ENCODE data around the gene TUFT1. TPM values are rescaled to one million over a fixed set of nuclear protein-coding genes. Genes with fewer than 3 reads are reported as not detected.
"Not testable (repeated sequence)": the region's sequence is repeated elsewhere in the genome, so short reads cannot be mapped to it uniquely, and the experiment has no call there.

The TUFT1 gene
- total RNA-seq, 1 donor: 5.4 TPM

DNA sequence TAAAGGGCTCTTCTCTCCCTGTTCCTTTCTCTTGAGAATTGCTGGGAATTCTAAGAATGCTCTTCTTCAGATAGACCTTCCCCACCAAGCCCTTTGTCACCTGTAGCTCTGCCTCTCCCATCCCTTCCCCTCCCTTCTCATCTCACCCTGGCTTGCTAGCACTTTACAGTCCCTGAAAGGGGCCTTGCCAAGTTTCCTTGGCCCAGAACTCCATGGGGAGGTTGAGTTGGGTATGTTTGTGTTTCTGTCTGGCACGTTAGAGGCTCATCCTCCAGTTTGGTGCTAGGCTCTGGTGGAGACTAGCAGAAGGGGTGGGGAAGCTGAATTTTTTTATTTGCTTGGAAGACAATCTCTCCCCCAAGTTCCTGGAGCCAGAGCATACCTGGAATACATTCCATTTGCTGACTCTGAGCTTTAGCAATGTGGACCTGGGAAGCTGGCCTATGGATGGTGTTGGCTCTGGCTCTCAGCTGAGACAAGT lies 24.0 kb upstream of the TUFT1 start:
- TF ChIP-seq, protein P1, sequence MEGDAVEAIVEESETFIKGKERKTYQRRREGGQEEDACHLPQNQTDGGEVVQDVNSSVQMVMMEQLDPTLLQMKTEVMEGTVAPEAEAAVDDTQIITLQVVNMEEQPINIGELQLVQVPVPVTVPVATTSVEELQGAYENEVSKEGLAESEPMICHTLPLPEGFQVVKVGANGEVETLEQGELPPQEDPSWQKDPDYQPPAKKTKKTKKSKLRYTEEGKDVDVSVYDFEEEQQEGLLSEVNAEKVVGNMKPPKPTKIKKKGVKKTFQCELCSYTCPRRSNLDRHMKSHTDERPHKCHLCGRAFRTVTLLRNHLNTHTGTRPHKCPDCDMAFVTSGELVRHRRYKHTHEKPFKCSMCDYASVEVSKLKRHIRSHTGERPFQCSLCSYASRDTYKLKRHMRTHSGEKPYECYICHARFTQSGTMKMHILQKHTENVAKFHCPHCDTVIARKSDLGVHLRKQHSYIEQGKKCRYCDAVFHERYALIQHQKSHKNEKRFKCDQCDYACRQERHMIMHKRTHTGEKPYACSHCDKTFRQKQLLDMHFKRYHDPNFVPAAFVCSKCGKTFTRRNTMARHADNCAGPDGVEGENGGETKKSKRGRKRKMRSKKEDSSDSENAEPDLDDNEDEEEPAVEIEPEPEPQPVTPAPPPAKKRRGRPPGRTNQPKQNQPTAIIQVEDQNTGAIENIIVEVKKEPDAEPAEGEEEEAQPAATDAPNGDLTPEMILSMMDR (IDR thresholded peaks at IDR 0.05; ENCODE audit: insufficient read depth, low read length): no peak
- no peak for DNase-seq (ENCODE audit: low read depth)
- H3K4me3 ChIP-seq (ENCODE audit: low read depth, low read length): no peak overlapping the region

DNA sequence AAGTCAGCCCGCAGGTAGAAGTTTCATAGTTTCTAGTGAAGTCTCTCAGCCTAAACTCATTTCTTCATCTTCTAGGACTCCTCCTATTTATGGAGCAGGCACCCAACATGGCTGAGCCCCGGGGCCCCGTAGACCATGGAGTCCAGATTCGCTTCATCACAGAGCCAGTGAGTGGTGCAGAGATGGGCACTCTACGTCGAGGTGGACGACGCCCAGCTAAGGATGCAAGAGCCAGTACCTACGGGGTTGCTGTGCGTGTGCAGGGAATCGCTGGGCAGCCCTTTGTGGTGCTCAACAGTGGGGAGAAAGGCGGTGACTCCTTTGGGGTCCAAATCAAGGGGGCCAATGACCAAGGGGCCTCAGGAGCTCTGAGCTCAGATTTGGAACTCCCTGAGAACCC lies 21.7 kb upstream of the TUFT1 start:
- TF ChIP-seq, protein P1 (IDR thresholded peaks at IDR 0.05; ENCODE audit: insufficient read depth, low read length): no peak
- no peak for DNase-seq (ENCODE audit: low read depth)

DNA sequence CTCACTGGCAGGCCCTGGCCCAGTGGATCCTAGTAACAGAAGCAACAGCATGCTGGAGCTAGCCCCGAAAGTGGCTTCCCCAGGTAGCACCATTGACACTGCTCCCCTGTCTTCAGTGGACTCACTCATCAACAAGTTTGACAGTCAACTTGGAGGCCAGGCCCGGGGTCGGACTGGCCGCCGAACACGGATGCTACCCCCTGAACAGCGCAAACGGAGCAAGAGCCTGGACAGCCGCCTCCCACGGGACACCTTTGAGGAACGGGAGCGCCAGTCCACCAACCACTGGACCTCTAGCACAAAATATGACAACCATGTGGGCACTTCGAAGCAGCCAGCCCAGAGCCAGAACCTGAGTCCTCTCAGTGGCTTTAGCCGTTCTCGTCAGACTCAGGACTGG lies 21.2 kb upstream of the TUFT1 start:
- no peak overlapping the region for H3K4me3 ChIP-seq (ENCODE audit: low read depth, low read length)
- DNase-seq (ENCODE audit: low read depth): no peak
- TF ChIP-seq, protein P1 (IDR thresholded peaks at IDR 0.05; ENCODE audit: insufficient read depth, low read length): no peak

More for the DNA sequence above, 21.7 kb upstream of the TUFT1 start:
- H3K4me3 ChIP-seq (ENCODE audit: low read depth, low read length): no peak overlapping the region

DNA sequence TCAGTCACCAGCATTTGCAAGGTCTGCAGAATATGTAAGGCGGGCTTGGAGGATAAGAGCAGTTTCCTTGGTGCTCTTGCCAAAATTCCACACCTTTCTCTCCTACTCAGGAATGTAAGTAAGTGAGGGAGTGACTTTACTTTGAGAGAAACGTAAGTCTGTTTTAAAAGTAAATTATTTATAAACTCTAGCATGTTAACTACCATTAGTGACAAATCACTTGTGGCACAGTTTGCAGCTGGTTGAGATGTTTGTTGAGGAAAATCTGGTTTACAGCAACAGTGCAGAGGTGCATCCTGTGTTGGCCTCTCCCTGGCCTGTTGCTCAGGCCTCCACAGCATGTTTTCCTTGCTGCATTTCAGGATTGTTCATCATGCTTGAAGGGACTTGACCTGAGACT lies 20.4 kb upstream of the TUFT1 start:
- no peak for DNase-seq (ENCODE audit: low read depth)
- TF ChIP-seq, protein P1 (IDR thresholded peaks at IDR 0.05; ENCODE audit: insufficient read depth, low read length): no peak
- no peak overlapping the region for H3K4me3 ChIP-seq (ENCODE audit: low read depth, low read length)

DNA sequence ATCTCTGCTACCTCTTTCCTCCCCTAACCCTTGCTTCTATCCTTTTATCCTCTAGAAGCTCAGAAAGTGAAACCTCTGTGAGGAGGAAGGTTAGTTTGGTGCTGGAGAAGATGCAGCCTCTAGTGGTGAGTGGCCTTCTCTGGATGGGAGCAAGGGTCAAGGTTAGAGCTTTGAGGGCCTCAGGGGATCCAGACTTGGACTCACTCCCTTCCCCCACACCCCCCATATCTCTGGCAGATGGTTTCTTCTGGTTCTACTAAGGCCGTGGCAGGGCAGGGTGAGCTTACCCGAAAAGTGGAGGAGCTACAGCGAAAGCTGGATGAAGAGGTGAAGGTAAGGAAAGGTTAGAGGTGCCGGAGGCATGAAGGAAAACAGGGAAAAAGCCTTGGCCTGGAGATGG lies 19.8 kb upstream of the TUFT1 start:
- no peak for DNase-seq (ENCODE audit: low read depth)
- TF ChIP-seq, protein P1 (IDR thresholded peaks at IDR 0.05; ENCODE audit: insufficient read depth, low read length): no peak
- H3K4me3 ChIP-seq (ENCODE audit: low read depth, low read length): no peak overlapping the region

DNA sequence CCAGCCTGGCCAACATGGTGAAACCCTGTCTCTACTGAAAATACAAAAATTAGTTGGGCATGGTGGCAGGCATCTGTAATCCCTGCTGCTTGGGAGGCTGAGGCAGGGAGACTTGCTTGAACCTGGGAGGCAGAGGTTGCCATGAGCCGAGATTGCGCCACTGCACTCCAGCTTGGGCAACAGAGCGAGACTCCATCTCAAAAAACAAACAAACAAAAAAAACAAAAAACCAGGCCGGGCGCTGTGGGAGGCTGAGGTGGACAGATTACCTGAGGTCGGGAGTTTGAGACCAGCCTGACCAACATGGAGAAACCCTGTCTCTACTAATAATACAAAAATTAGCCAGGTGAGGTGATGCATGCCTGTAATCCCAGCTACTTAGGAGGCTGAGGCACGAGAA lies 17.7 kb upstream of the TUFT1 start:
- not testable (repeated sequence) for H3K4me3 ChIP-seq (ENCODE audit: low read depth, low read length); DNase-seq (ENCODE audit: low read depth)

DNA sequence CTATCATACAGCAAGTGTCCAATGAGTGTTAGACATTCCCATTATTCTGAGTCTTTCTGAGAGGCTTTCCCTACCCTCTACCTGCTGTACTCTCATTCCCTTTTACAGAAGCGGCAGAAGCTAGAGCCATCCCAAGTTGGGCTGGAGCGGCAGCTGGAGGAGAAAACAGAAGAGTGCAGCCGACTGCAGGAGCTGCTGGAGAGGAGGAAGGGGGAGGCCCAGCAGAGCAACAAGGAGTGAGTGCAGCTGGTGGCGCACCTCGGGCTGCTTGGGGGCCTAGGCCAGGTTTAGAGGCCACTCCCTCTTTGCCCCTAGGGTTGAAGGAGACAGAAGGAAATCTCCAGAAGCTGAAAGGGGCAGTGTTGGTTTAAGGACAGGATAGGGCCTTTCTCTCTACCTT lies 16.8 kb upstream of the TUFT1 start:
- TF ChIP-seq, protein P1 (IDR thresholded peaks at IDR 0.05; ENCODE audit: insufficient read depth, low read length): no peak
- H3K4me3 ChIP-seq (ENCODE audit: low read depth, low read length): no peak overlapping the region
- DNase-seq (ENCODE audit: low read depth): no peak

Measured in fibroblast of the aortic adventitia (primary cell).